GM12878 (cell line): Measurements from ENCODE around the gene ZNF512B. TPM values are rescaled to one million over a fixed set of nuclear protein-coding genes. Genes with fewer than 3 reads are reported as not detected.

Source experiments
- ATAC-seq: fragments of 200-7000 bp; cut with Tn5 transposase; 3 replicates; pipeline ENCODE4 v1.9.1; 2020; ENCODE audit warnings: mild to moderate bottlenecking, moderate library complexity
- BruUV-seq: library from RNA; stranded (reverse); fragments of 400-500 nt; replicated peaks from 2 replicates; lab custom pipeline; 2021; lab: Mats Ljungman, UMichigan
- CTCF ChIA-PET: fragments of 300-600 bp; sonication (Branson Sonifier 250); formaldehyde crosslinking; extraction: SDS; loops from one replicate; lab custom pipeline; 2021; ENCODE audit warnings: inconsistent platforms; lab: Yijun Ruan, JAX
- POLR2A ChIA-PET: fragments of 350-600 bp; formaldehyde crosslinking; extraction: SDS; loops from one replicate; lab custom pipeline; 2021; ENCODE audit warnings: inconsistent platforms; lab: Charles Lee
- RAD21 ChIA-PET: fragments of 300-600 bp; sonication (Branson Sonifier 250); formaldehyde crosslinking; loops from one replicate; lab custom pipeline; 2023; ENCODE audit warnings: antibody characterized with exemption; ENCODE audit not compliant: unreplicated experiment; lab: Charles Lee
- SMC1A ChIA-PET: fragments of 300-600 bp; sonication (Branson Sonifier 250); formaldehyde crosslinking; loops from one replicate; lab custom pipeline; 2023; ENCODE audit not compliant: unreplicated experiment, uncharacterized antibody; lab: Charles Lee
- DNase-seq: peaks from one replicate; pipeline ENCODE4 v3.0.0-alpha.2; 2011; ENCODE audit warnings: low read depth, low spot score
- FAIRE-seq: peaks from 3 replicates; lab custom pipeline; 2011; peaks lifted over from hg19 to GRCh38; lab: Jason Lieb, UNC
- H2AFZ ChIP-seq: 2 replicates; pipeline ENCODE4 v1.6.0; 2011; ENCODE audit warnings: low read depth, low read length, control low read depth; ENCODE audit not compliant: control insufficient read depth
- H3K27ac ChIP-seq: 2 replicates; pipeline ENCODE4 v1.5.1; 2011; ENCODE audit warnings: control low read depth; ENCODE audit not compliant: control insufficient read depth, insufficient read depth
- H3K27me3 ChIP-seq, 2 experiments: replicated peaks in 1 of 2; 2 replicates each; pipeline versions ENCODE4 v1.6.0 to v1.6.1; 2011; ENCODE audit warnings: low read length in 1 of 2; ENCODE audit not compliant: control insufficient read depth in 2 of 2, insufficient read depth in 2 of 2
- H3K36me3 ChIP-seq, 2 experiments: 2 replicates each; pipeline ENCODE4 v1.5.1; 2011; ENCODE audit warnings: low read length in 1 of 2; ENCODE audit not compliant: control insufficient read depth in 2 of 2, insufficient read depth in 2 of 2
- H3K4me1 ChIP-seq: 2 replicates; pipeline ENCODE4 v1.6.1; 2011; ENCODE audit warnings: mild to moderate bottlenecking, low read length, moderate library complexity, mixed read lengths; ENCODE audit not compliant: control insufficient read depth, insufficient read depth
- H3K4me2 ChIP-seq: 2 replicates; pipeline ENCODE4 v1.6.0; 2011; ENCODE audit warnings: control low read depth; ENCODE audit not compliant: control insufficient read depth, insufficient read depth
- H3K4me3 ChIP-seq: fragments of 200-600 bp; sonication (generic); 2 replicates; pipeline ENCODE4 v1.5.1; 2016
- H3K79me2 ChIP-seq: 2 replicates; pipeline ENCODE4 v1.6.0; 2011; ENCODE audit warnings: low read length; ENCODE audit not compliant: control insufficient read depth, insufficient read depth
- H3K9ac ChIP-seq: 2 replicates; pipeline ENCODE4 v1.8.0; 2011; ENCODE audit warnings: low read length, control low read depth, mixed read lengths; ENCODE audit not compliant: control insufficient read depth, insufficient read depth
- H3K9me3 ChIP-seq: replicated peaks from 3 replicates; pipeline ENCODE4 v1.5.1; 2011; ENCODE audit warnings: mild to moderate bottlenecking, low read length; ENCODE audit not compliant: control insufficient read depth, insufficient read depth
- H4K20me1 ChIP-seq: 2 replicates; pipeline ENCODE4 v1.6.0; 2011; ENCODE audit not compliant: control insufficient read depth, insufficient read depth
- CBX5 ChIP-seq: sonication (generic); IDR thresholded peaks from 2 replicates; pipeline ENCODE4 v1.6.1; 2016; ENCODE audit warnings: low read depth, moderate library complexity, mild to moderate bottlenecking, inconsistent platforms
- KDM1A ChIP-seq: fragments of 200-600 bp; sonication (generic); IDR thresholded peaks from 2 replicates; pipeline ENCODE4 v1.6.1; 2016; ENCODE audit warnings: borderline replicate concordance
- KLF5 ChIP-seq: fragments of 450-650 bp; IDR thresholded peaks from 2 replicates; pipeline ENCODE4 v1.6.1; 2014; ENCODE audit warnings: mild to moderate bottlenecking; ENCODE audit not compliant: partially characterized antibody
- NFIC ChIP-seq: IDR thresholded peaks from 2 replicates; pipeline ENCODE4 v1.6.1; 2012; ENCODE audit warnings: low read depth, mild to moderate bottlenecking, inconsistent platforms, low read length, moderate library complexity
- SMC3 ChIP-seq: IDR thresholded peaks from 2 replicates; pipeline ENCODE4 v1.6.1; 2011; ENCODE audit warnings: low read length, improper control_type of control experiment, borderline replicate concordance
- ZNF384 ChIP-seq: IDR thresholded peaks from 2 replicates; pipeline ENCODE4 v1.6.1; 2012; ENCODE audit warnings: low read depth, mild to moderate bottlenecking, low read length, improper control_type of control experiment, borderline replicate concordance
- ZSCAN29 ChIP-seq: fragments of 450-650 bp; IDR thresholded peaks from 2 replicates; pipeline ENCODE4 v1.6.1; 2017; ENCODE audit warnings: mild to moderate bottlenecking, moderate library complexity
- WGBS: methylation state at CpG from one replicate; pipeline ENCODE4 v1.1.6; 2016; ENCODE audit warnings: low lambda C conversion rate; ENCODE audit not compliant: insufficient replicate concordance, insufficient coverage; ENCODE audit errors: missing lambda C conversion rate; 5-methylcytosine and 5-hydroxymethylcytosine counted together
- in situ Hi-C: fragments of 300-500 bp; cut with MboI; formaldehyde crosslinking; loops from 9 replicates; pipeline ENCODE4 v1.14.3; 2018; ENCODE audit warnings: mixed read lengths
- intact Hi-C: fragments of 100-400 bp; cut with micrococcal nuclease; formaldehyde crosslinking; loops from one replicate; pipeline ENCODE4 v1.14.2; 2022; ENCODE audit not compliant: unreplicated experiment
- polyA plus RNA-seq, 11 experiments: library from polyadenylated mRNA; depleted of rRNA in 4 of 11; unstranded in 6 of 11; stranded (reverse) in 5 of 11; fragments of >200 nt; fragmentation: Nextera tagmentation in 4 of 11; fragmentation: Illumina TruSeq in 1 of 11; extraction: Ambion mirVana in 4 of 11; extraction: Trizol in 1 of 11; gene quantifications; 1 replicate in 1 of 11; 2 replicates in 10 of 11; pipeline versions ENCODE4 v1.2.1 to v1.2.3, GENCODE V29; 2011 to 2016; ENCODE audit warnings: inconsistent platforms in 2 of 11, missing spikeins in 2 of 11, low read depth in 1 of 11
- total RNA-seq, 4 experiments: library from RNA; depleted of rRNA in 3 of 4; stranded (reverse); fragments of >200 nt in 3 of 4; fragmentation: Illumina TruSeq in 1 of 4; extraction: Trizol in 1 of 4; gene quantifications; 2 replicates each; pipeline versions ENCODE4 v1.2.1 to v1.2.3, GENCODE V29; 2013 to 2021

Gene ZNF512B
- total and polyA plus RNA-seq, 10 of the 15 experiments (the other 5 are each of a cell fraction or from before 2014, with no cell fraction given): 0.06 to 23.9 (median 4.0) TPM

DNA sequence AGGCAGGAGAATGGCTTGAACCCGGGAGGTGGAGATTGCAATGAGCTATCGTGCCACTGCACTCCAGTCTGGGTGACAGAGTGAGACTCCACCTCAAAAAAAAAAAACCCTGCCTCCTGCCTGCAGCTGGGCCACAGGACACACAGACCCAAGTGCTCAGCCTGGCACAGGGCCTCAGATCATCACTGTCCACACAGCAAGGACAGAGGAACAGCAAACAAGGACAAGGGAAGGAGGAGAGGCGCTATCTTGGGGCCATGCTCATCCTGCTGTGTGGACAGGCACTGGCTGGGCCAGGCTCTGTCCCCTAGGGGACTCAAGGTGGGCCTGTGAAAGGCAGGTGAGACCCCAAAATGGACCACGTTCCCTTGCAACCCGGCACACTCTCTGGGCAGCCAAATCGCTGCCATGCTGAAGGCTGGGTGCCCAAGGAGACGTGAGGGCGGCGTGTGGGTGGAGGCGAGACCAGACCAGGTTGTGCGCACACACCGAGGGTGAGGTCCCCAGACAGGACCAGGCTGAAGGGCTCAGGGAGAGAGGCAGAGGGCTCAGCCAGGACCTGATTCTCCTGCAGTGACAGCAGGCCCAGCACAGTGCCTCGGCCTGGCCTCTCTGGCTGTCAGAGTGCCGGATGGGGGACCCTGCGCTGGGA is 22.6 kb downstream of the ZNF512B start:
- H3K27me3 ChIP-seq: no peaks in the 10 kb centered on the region
- peaks cover 28% of the 10 kb centered on the region for H3K4me1 ChIP-seq
- H3K9ac ChIP-seq: no peak overlapping the region
- no peaks in the 10 kb centered on the region for H3K9me3 ChIP-seq
- in situ Hi-C loops (no loop called here), intact Hi-C loops (no loop called here)
- H2AFZ ChIP-seq: no peak overlapping the region
- no peak for TF ChIP-seq NFIC
- TF ChIP-seq CBX5: no peak
- no peak for TF ChIP-seq ZNF384
- no peak for TF ChIP-seq KDM1A
- TF ChIP-seq KLF5: no peak
- TF ChIP-seq SMC3: no peak
- no peak for TF ChIP-seq ZSCAN29
- POLR2A ChIA-PET: no interaction called here
- no peak overlapping the region for H3K27ac ChIP-seq
- FAIRE-seq (no peak), DNase-seq (no peak), ATAC-seq (no peak)
- H3K4me2 ChIP-seq: no peak overlapping the region
- CTCF ChIA-PET: no interaction called here
- RAD21 ChIA-PET: no interaction called here
- peaks cover 4% of the 10 kb centered on the region; the same call in 1 of the 2 replicates for H4K20me1 ChIP-seq
- peaks cover 27% of the 10 kb centered on the region for H3K79me2 ChIP-seq
- SMC1A ChIA-PET: interaction anchor here (0.6 kb wide), 1 partner anchor 15 kb away, joined by 3 read pairs; no protein-coding TSS in a partner anchor
- H3K36me3 ChIP-seq: peaks cover 14 to 27% of the 10 kb centered on the region in 2 experiments; a peak in 3 of 4 replicates
- 79% methylated on average over 15 of the region's 15 CpGs for WGBS
- no TSS peak for BruUV-seq
- H3K4me3 ChIP-seq: no peak overlapping the region
